HepG2 (cell line): ENCODE results near the gene DDX20. TPM values are rescaled to one million over a fixed set of nuclear protein-coding genes. Genes with fewer than 3 reads are reported as not detected.

Experiments
- ATAC-seq: fragments of 200-7000 bp; cut with Tn5 transposase; 3 replicates; pipeline ENCODE4 v1.9.1; 2020; ENCODE audit warnings: mild to moderate bottlenecking, moderate library complexity
- BruUV-seq: library from RNA; stranded (reverse); fragments of 400-500 nt; replicated peaks from 2 replicates; lab custom pipeline; 2021; lab: Mats Ljungman, UMichigan
- CTCF ChIA-PET: fragments of 300-600 bp; formaldehyde crosslinking; extraction: SDS; loops from one replicate; lab custom pipeline; 2021; ENCODE audit warnings: low total read pairs, inconsistent platforms, low intra/inter-chr PET ratio; lab: Yijun Ruan, JAX
- POLR2A ChIA-PET: fragments of 350-600 bp; sonication (Branson Sonifier 250); formaldehyde crosslinking; loops from one replicate; lab custom pipeline; 2020; ENCODE audit warnings: antibody characterized with exemption, inconsistent platforms; lab: Yijun Ruan, JAX
- DNase-seq: peaks from one replicate; pipeline ENCODE4 v3.0.0-alpha.2; 2015; ENCODE audit warnings: low spot score
- FAIRE-seq: peaks from 3 replicates; lab custom pipeline; 2011; peaks lifted over from hg19 to GRCh38; lab: Jason Lieb, UNC
- H2AFZ ChIP-seq: one replicate; pipeline ENCODE4 v1.6.1; 2011; ENCODE audit warnings: low read length, inconsistent platforms
- H3K27ac ChIP-seq: fragments of 300-600 bp; 3 replicates; pipeline ENCODE4 v1.8.0; 2011; ENCODE audit warnings: mixed run types, mild to moderate bottlenecking, mixed read lengths, low read length, inconsistent platforms; ENCODE audit not compliant: insufficient read depth; ENCODE audit errors: extremely low read length
- H3K27me3 ChIP-seq, 2 experiments: fragments of 200-600 bp in 1 of 2; 2 replicates in 1 of 2; 3 replicates in 1 of 2; pipeline versions ENCODE4 v1.6.0 to v1.8.0; 2011; ENCODE audit warnings: low read length in 2 of 2, mild to moderate bottlenecking in 2 of 2, moderate library complexity in 2 of 2, inconsistent platforms in 1 of 2; ENCODE audit not compliant: insufficient read depth in 2 of 2, control insufficient read depth in 1 of 2
- H3K36me3 ChIP-seq, 2 experiments: fragments of 200-600 bp in 1 of 2; replicated peaks in 1 of 2; 2 replicates in 1 of 2; 3 replicates in 1 of 2; pipeline versions ENCODE4 v1.5.1 to v1.8.0; 2011; ENCODE audit warnings: low read length in 2 of 2, inconsistent platforms in 1 of 2; ENCODE audit not compliant: insufficient read depth in 2 of 2, control insufficient read depth in 1 of 2
- H3K4me1 ChIP-seq: 2 replicates; pipeline ENCODE4 v1.5.1; 2012; ENCODE audit warnings: low read length, inconsistent platforms; ENCODE audit not compliant: insufficient read depth
- H3K4me2 ChIP-seq: 2 replicates; pipeline ENCODE4 v1.6.0; 2011; ENCODE audit warnings: low read depth, low read length, inconsistent platforms
- H3K4me3 ChIP-seq, 3 experiments: fragments of 200-600 bp in 1 of 3; sonication (generic), shearing (Covaris generic) in 1 of 3; replicated peaks in 1 of 3; 2 replicates each; pipeline ENCODE4 v1.5.1; 2011 to 2016; ENCODE audit warnings: low read length in 3 of 3, inconsistent platforms in 2 of 3, low read depth in 2 of 3, mild to moderate bottlenecking in 2 of 3, control low read depth in 1 of 3, mixed read lengths in 1 of 3; ENCODE audit not compliant: insufficient read depth in 1 of 3
- H3K79me2 ChIP-seq: one replicate; pipeline ENCODE4 v1.6.1; 2011; ENCODE audit warnings: low read length, inconsistent platforms; ENCODE audit not compliant: insufficient read depth
- H3K9ac ChIP-seq: 2 replicates; pipeline ENCODE4 v1.6.0; 2011; ENCODE audit warnings: mild to moderate bottlenecking, low read depth, low read length, inconsistent platforms; ENCODE audit not compliant: insufficient read depth
- H3K9me3 ChIP-seq: 2 replicates; pipeline ENCODE4 v1.5.1; 2012; ENCODE audit warnings: mild to moderate bottlenecking, low read length
- H4K20me1 ChIP-seq: 2 replicates; pipeline ENCODE4 v1.6.0; 2011; ENCODE audit warnings: inconsistent platforms, mild to moderate bottlenecking, low read length, moderate library complexity; ENCODE audit not compliant: insufficient read depth
- ASH2L ChIP-seq: fragments of 300-600, 200-600 bp; sonication (generic); IDR thresholded peaks from 2 replicates; pipeline ENCODE4 v1.7.0; 2017; ENCODE audit warnings: low read depth, mild to moderate bottlenecking, moderate library complexity, mixed read lengths, low read length; ENCODE audit not compliant: insufficient read length
- HMG20A ChIP-seq: IDR thresholded peaks from 2 replicates; pipeline ENCODE4 v1.6.1; 2016; ENCODE audit warnings: borderline replicate concordance
- MEIS1 ChIP-seq: sonication (generic); formaldehyde crosslinking; IDR thresholded peaks from 2 replicates; pipeline ENCODE4 v1.9.0; 2021; ENCODE audit warnings: mild to moderate bottlenecking, missing genetic modification reagents, moderate library complexity, borderline replicate concordance
- NBN ChIP-seq: fragments of 450-650 bp; conservative IDR thresholded peaks from 2 replicates; pipeline ENCODE4 v1.6.1; 2017
- SNAI1 ChIP-seq: sonication (generic); formaldehyde crosslinking; IDR thresholded peaks from 2 replicates; pipeline ENCODE4 v1.5.0; 2020; ENCODE audit warnings: mild to moderate bottlenecking, missing genetic modification reagents, borderline replicate concordance
- YEATS2 ChIP-seq: sonication (generic); formaldehyde crosslinking; IDR thresholded peaks from 2 replicates; pipeline ENCODE4 v1.4.0; 2020; ENCODE audit warnings: missing genetic modification reagents, borderline replicate concordance
- ZBTB7B ChIP-seq: sonication (generic); formaldehyde crosslinking; IDR thresholded peaks from 2 replicates; pipeline ENCODE4 v1.4.0; 2020; ENCODE audit warnings: missing genetic modification reagents
- ZNF124 ChIP-seq: sonication (generic); formaldehyde crosslinking; IDR thresholded peaks from 2 replicates; pipeline ENCODE4 v1.4.0; 2020; ENCODE audit warnings: missing genetic modification reagents
- ZNF274 ChIP-seq: sonication (generic); formaldehyde crosslinking; IDR thresholded peaks from 2 replicates; pipeline ENCODE4 v1.5.1; 2020; ENCODE audit warnings: mild to moderate bottlenecking, missing genetic modification reagents
- WGBS: methylation state at CpG from one replicate; pipeline ENCODE4 v1.1.6; 2017; ENCODE audit warnings: low lambda C conversion rate; 5-methylcytosine and 5-hydroxymethylcytosine counted together
- in situ Hi-C: cut with HindIII; loops from 2 replicates; pipeline ENCODE4 v1.10.0; 2017; ENCODE audit warnings: low pct_unique_long_range_greater_than_20kb; ENCODE audit not compliant: extremely low pct_ligation_motif_present
- intact Hi-C: fragments of 100-400 bp; cut with micrococcal nuclease; formaldehyde crosslinking; loops from one replicate; pipeline ENCODE4 v1.10.0; 2022; ENCODE audit not compliant: unreplicated experiment
- polyA plus RNA-seq, 8 experiments: library from polyadenylated mRNA; depleted of rRNA in 3 of 8; stranded (reverse) in 7 of 8; unstranded in 1 of 8; fragments of >200 nt; fragmentation: Illumina TruSeq in 4 of 8; extraction: Trizol in 4 of 8; gene quantifications; 2 replicates each; pipeline versions ENCODE4 v1.2.1 to v1.2.3, GENCODE V29; 2011 to 2016; ENCODE audit warnings: low read depth in 4 of 8, missing spikeins in 1 of 8, mixed read lengths in 1 of 8; ENCODE audit not compliant: insufficient read depth in 1 of 8
- total RNA-seq, 5 experiments: library from RNA; depleted of rRNA; stranded (reverse); fragments of >200 nt; fragmentation: Illumina TruSeq; extraction: Trizol; gene quantifications; 2 replicates each; pipeline ENCODE4 v1.2.3, GENCODE V29; 2016; ENCODE audit warnings: low read depth in 1 of 5
- TF ChIP-seq, protein P1 (sequence below): sonication (generic); formaldehyde crosslinking; IDR thresholded peaks from 2 replicates; pipeline ENCODE4 v1.4.0; 2020; ENCODE audit warnings: mild to moderate bottlenecking, missing genetic modification reagents

DDX20 gene
- total and polyA plus RNA-seq, 2 of the 13 experiments (the other 11 are each of a cell fraction or from before 2014, with no cell fraction given): 4.0 to 14.3 TPM

GRCh38 chr1:111709986-111710385 lies 45.7 kb upstream of the DDX20 start (continued):
- no peak for TF ChIP-seq ZBTB7B (CRISPR knock-in tag)
- no peak for TF ChIP-seq MEIS1 (CRISPR knock-in tag)
- TF ChIP-seq, protein P1, sequence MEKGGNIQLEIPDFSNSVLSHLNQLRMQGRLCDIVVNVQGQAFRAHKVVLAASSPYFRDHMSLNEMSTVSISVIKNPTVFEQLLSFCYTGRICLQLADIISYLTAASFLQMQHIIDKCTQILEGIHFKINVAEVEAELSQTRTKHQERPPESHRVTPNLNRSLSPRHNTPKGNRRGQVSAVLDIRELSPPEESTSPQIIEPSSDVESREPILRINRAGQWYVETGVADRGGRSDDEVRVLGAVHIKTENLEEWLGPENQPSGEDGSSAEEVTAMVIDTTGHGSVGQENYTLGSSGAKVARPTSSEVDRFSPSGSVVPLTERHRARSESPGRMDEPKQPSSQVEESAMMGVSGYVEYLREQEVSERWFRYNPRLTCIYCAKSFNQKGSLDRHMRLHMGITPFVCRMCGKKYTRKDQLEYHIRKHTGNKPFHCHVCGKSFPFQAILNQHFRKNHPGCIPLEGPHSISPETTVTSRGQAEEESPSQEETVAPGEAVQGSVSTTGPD (CRISPR knock-in tag): no peak
- TF ChIP-seq NBN: no peak
- no peak for TF ChIP-seq ASH2L
- TF ChIP-seq, all 625 proteins: peak for 0

DNA sequence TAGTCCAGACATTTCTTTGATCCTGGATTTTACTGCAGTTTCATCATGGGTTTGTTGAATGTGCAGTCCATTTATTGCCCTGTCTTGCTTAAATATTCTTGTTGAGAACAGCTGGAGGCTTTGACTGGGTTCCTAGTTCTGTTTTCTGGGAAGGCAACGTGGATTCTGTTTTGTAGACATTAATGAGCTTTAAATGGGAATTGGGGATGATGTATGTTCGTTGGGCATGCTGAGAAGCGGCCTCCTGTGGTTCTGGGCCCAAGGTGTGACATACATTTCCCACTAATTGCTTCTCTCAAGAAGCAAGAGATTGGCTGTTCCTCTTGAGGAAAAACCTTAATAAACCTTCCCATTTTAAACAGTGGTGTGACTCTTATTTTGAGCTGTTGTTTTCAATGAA lies 39.4 kb upstream of the DDX20 start:
- H3K4me1 ChIP-seq: peaks cover 13% of the 10 kb centered on the region
- CTCF ChIA-PET: interaction anchor here (3.5 to 3.9 kb wide), 2 partner anchors 31 to 39 kb away, joined by 19 to 65 read pairs; partner anchors contain the start of gene DDX20
- POLR2A ChIA-PET: no interaction called here
- TF ChIP-seq SNAI1 (CRISPR knock-in tag): no peak
- no peak for TF ChIP-seq YEATS2 (CRISPR knock-in tag)
- no peak for TF ChIP-seq HMG20A (CRISPR knock-in tag)
- TF ChIP-seq ZNF124 (CRISPR knock-in tag): no peak
- no peak for TF ChIP-seq ZNF274 (CRISPR knock-in tag)
- no peak overlapping the region for H3K4me2 ChIP-seq
- no TSS peak for BruUV-seq
- intact Hi-C loops (no loop called here), in situ Hi-C loops (no loop called here)
- no peaks in the 10 kb centered on the region for H4K20me1 ChIP-seq
- no peaks in the 10 kb centered on the region for H3K9me3 ChIP-seq
- no peaks in the 10 kb centered on the region for H3K79me2 ChIP-seq
- no peak overlapping the region for H3K9ac ChIP-seq
- no peak overlapping the region for H3K27ac ChIP-seq
- no peak for ATAC-seq
- no peak for FAIRE-seq
- 85% methylated on average over 3 of the region's 3 CpGs for WGBS
- no peak overlapping the region for H2AFZ ChIP-seq
- H3K27me3 ChIP-seq: no peaks in the 10 kb centered on the region
- H3K4me3 ChIP-seq: no peak overlapping the region
- no peaks in the 10 kb centered on the region; a peak in 1 of 5 replicates for H3K36me3 ChIP-seq
- no peak for DNase-seq
